HG03196 (cell line): ENCODE measurements around the gene ITGAE.

Source experiments
- ATAC-seq: cut with Tn5 transposase; IDR thresholded peaks from one replicate; pipeline ENCODE4 v1.9.1; 2021; ENCODE audit not compliant: unreplicated experiment

The ITGAE gene

GRCh38 chr17:3695723-3696411, 105.1 kb downstream of the ITGAE start, which contains the start of gene P2RX5:
Gene P2RX5, minus strand, starts transcription at chr17:3696155. Its CDS starts 150 bp downstream, at chr17:3696005.
- ATAC-seq, result no peak

DNA sequence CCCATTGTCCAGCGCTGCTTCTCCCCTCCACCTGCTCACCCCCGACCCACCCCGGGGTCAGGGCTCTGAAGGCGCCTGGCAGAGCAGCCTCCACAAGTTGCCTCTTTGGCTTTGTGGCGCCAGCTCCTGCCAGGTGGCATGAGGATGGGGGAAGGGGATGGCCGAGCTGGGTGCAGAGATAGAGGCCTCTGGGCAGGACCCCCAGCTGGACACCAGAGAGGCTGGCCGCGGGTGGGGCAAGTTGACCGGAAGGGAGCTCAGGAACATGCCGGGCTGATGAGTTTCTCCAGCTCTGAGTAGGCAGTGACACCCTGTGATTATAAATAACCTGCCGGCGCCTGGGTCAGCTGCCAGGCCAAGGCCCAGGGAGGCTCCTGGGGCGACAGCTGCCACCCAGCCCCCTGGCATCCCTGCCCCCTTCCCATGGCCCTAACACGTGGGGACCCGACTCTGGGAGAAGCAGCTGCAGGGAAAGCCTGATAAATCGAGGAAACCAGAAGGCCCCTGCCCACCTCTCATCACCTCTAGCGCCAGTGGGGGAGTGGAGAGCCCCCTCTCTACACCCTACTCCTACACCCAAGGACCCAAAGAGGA, 105.8 kb downstream of the ITGAE start:
- no peak for ATAC-seq

DNA sequence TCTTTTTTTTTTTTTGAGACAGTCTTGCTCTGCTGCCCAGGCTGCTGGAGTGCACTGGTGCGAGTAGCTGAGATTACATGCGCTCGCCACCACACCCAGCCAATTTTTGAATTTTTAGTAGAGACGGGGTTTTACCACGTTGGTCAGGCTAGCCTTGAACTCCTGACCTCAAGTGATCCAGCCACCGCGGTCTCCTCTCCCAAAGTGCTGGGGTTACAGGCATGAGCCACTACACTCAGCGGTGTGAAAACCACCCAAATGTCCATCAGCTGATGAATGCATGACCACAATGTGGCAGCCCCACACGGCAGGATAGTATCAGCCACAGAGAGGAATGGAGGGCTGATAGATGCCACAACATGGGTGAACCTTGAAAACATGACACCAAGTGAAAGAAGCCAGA, 107.2 kb downstream of the ITGAE start:
- peak; percentile 45 for ATAC-seq

GRCh38 chr17:3693141-3693540, 107.8 kb downstream of the ITGAE start:
- ATAC-seq, result no peak

GRCh38 chr17:3692346-3692745, 108.6 kb downstream of the ITGAE start:
- no peak for ATAC-seq

- ATAC-seq, result no peak
Observed at GRCh38 chr17:3691617-3692067, 109.3 kb downstream of the ITGAE start.

GRCh38 chr17:3690094-3690715, 110.8 kb downstream of the ITGAE start:
- ATAC-seq, result no peak

- ATAC-seq, result no peak
Observed at GRCh38 chr17:3689262-3690093, 111.5 kb downstream of the ITGAE start.

GRCh38 chr17:3688852-3689261, 112.1 kb downstream of the ITGAE start:
- no peak for ATAC-seq

GRCh38 chr17:3688027-3688553, 112.9 kb downstream of the ITGAE start:
- no peak for ATAC-seq

DNA sequence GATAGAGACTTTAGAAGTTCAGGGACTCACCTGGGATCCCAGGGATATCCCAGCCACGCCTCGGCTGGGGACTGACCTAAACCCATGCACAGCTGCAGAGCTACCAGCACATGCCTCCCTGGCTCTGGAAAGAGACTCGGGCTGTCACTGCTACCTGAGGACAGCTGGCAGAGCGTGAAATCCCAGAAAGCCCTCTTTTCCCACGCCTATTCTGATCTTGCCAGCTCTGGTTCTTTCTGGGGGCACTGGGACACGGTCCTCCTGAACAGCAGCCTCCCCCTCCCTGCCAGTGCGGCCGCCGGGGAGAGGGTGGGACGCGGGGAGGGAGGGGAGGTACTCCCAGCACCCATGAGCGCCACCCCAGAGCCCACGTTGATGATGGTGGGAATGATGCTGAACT, 115.8 kb downstream of the ITGAE start:
- no peak for ATAC-seq

DNA sequence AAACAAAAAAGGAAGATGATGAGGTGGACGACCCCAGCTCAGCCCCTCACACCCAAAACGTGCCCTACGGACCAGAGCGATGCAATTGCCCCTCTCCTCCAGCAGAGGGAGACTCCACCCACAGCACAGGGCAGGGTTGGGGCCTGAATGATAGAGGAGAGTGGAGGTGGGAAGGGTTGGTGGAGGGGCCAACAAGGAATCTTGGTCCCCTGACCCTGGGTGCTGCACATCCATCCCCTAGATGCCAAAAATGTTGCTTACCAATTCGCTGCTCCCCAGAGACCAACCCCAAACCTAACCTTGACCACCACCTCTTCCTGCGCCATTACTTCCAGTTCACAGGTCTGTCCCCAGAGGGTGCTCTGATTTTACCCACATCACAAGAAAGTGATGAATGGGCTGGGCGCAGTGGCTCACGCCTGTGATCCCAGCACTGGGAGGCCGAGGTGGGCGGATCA, 117.9 kb downstream of the ITGAE start:
- ATAC-seq, result peak; percentile 50

GRCh38 chr17:3682033-3682432, 119.0 kb downstream of the ITGAE start:
- no peak for ATAC-seq

DNA sequence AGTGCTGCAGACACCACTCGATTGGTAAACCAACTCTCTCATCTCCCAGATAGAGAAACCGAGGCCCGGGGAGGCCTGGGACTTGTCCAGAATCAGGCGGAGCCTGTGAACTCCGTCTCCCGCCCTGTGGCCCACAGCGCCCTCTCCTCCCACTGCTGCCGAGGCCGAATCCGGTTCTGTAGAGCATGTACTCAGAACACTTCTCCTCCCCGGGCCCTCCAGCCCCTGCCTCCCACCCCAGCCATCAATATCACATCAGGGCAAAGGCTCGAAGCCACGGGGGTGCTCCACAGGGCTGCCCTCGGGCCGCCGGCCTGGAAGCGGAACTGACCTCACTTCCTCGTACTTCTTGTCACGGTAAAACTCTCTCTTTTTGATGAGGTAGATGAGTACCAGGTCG, 119.4 kb downstream of the ITGAE start:
- ATAC-seq, result no peak

DNA sequence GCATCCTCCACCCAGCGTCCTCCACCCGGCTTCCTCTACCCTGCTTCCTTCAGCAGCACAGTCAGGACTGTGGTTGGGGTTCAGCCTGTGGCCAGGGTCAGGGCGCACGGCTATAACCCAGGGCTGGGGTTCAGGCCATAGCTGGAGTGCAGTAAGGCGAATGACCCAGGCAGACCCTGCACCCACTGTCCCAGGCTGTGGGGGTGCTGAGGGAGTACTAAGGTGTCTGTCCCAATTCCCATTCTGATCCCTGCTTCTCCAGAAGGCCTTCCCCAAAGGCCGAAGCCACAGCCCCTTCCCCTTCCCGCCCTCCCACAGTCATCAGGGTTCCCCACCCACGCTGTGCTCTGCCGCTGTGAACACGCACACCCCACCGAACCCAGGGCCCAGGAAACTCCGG, 119.9 kb downstream of the ITGAE start:
- ATAC-seq, result no peak

GRCh38 chr17:3679531-3680126, 121.4 kb downstream of the ITGAE start:
- ATAC-seq, result no peak

DNA sequence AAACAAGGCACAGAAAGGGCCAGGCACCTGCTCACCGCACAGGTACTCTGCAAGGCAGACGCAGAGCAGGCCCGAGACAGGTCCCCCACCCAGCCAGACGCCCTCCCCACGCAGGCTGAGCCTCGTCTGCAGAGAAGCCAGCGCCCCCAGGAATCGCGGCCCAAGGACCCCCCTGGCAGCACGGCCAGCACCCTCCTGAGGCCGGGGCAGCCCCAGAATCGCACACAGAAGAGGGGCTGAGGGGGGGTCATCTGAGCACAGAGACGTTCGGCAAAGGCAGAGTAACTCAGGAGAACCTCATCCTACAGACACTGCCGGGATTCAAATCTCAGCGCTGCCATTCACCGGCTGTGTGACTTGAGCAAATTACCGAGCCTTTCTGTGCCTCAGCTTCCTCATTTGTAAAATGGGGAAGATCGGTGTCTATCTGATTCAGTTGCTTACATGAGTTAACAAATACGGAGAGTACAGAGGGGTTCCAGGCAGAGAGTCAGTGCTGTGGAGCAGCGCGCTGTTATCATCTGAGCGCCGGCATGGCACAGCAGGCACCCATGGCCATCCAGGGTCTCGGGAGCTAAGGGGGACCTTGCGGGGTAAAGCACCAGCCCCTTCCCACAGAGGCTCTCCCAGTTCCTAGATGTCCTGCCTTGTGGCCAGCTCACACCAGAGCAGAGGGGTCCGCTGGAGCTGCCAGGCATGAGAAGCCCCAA, 122.0 kb downstream of the ITGAE start:
- no peak for ATAC-seq

DNA sequence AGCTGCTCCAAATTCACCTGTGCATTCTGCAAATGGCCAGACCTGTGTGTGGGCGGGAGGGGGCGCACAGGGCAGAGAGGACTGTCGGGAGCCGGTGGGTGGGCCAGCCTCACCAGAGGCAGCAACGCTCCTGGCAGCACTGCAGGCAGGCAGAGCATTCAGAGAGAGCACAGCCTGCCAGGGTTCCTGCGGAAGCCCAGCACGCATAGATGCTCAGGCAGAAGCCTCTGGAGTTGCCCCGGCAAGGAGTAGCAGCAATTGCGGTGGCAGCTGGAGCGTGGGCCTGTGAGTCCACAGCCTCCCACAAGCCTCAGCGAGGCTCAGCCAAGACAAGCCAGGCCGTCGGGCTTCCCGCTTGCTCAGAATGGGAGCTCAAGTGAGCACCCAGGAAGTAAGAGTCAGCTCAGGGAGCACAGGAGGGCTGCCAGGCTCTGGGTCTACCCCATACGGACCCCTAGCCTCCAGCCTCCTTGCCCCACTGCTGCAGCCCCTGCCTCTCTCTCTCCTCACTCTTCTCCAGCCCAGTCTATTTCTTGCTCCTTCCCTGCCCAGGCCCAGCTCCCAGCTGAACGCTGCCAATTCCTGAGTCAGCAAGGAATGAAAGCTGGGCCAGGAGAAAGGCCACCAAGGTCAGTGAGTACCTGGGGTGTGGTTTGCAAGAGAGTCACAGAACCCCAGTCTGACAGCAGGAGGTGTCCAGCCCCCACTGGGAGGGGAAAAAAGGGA, 122.7 kb downstream of the ITGAE start:
- ATAC-seq, result no peak

- ATAC-seq, result no peak
Observed at GRCh38 chr17:3675886-3676285, 125.1 kb downstream of the ITGAE start.
